Effector memory CD8-positive, alpha-beta T cell (primary cell): ENCODE results near the gene CDH12.

ENCODE experiments used
- ATAC-seq: fragments of 150-1000 bp; cut with Tn5 transposase; replicated peaks from 2 replicates; pipeline ENCODE4 v1.10.0; 2021; ENCODE audit warnings: mild to moderate bottlenecking, moderate library complexity
- DNase-seq, 3 experiments: peaks; one replicate each; pipeline ENCODE4 v3.0.0; 2021
- H3K27ac Mint-ChIP-seq, 2 donors: one replicate each; pipeline ENCODE4 v1.8.0; 2022; ENCODE audit warnings: mild to moderate bottlenecking in 2 of 2, mixed read lengths in 2 of 2, moderate library complexity in 2 of 2
- H3K27me3 Mint-ChIP-seq, 2 donors: one replicate each; pipeline ENCODE4 v1.8.0; 2022; ENCODE audit warnings: mixed read lengths in 2 of 2
- H3K36me3 Mint-ChIP-seq: one replicate; pipeline ENCODE4 v1.8.0; 2022; ENCODE audit warnings: mild to moderate bottlenecking, moderate library complexity, mixed read lengths; ENCODE audit not compliant: insufficient read depth
- H3K4me1 Mint-ChIP-seq, 2 donors: one replicate each; pipeline ENCODE4 v1.8.0; 2022; ENCODE audit warnings: low read depth in 2 of 2, mixed read lengths in 2 of 2
- H3K4me3 Mint-ChIP-seq, 2 donors: one replicate each; pipeline ENCODE4 v1.8.0; 2022; ENCODE audit warnings: mild to moderate bottlenecking in 2 of 2, mixed read lengths in 2 of 2, moderate library complexity in 2 of 2
- H3K9me3 Mint-ChIP-seq, 2 donors: one replicate each; pipeline ENCODE4 v1.8.0; 2022; ENCODE audit warnings: mixed read lengths in 2 of 2

Gene CDH12

DNA sequence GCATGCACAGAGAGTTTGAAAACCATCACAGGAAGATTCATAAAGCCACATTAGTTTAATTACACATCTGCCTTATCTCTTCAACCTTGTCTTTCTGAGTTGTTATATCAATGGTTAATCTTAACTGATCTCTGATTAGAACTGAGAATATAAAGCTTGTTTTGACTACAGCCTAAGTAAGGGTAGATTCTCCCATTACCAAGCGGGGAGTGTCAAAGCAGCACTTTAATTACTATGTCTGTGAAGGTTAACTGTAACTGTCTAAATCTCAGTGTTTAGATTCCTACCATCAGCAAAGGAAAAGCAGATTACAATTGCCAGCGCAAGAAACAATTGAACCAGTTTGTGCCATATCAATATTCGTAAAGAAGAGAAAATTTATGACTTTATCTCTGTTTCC lies 348.7 kb downstream of the CDH12 start:
- DNase-seq = no peak
- H3K9me3 Mint-ChIP-seq = peaks cover 2 to 6% of the 10 kb centered on the region in 2 donors
- H3K4me3 Mint-ChIP-seq = no peak overlapping the region
- H3K27ac Mint-ChIP-seq = no peak overlapping the region
- ATAC-seq = no peak
- H3K4me1 Mint-ChIP-seq = no peaks in the 10 kb centered on the region
- no peaks in the 10 kb centered on the region for H3K36me3 Mint-ChIP-seq
- H3K27me3 Mint-ChIP-seq = no peaks in the 10 kb centered on the region

DNA sequence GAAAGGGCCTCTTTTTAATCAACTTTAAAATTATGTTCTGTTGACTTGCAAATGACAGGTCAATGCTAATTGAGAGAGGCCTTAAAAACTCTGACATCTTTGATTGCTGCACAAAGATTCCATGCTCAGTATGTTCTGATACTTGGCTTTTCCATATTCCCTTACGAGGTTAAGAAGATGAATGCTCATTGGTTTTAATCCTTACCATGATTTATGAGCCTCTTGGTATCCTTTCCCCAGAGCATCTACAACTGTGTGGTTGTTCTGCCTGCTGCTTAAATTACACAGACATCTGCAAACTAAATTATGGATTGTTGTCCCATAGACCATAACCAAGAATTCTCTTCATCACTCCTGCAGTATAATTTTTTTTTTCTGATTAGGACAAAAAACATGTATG lies 352.6 kb downstream of the CDH12 start:
- Mint-ChIP-seq H3K27me3 (no peaks in the 10 kb centered on the region), H3K4me3 (no peak overlapping the region), H3K4me1 (no peaks in the 10 kb centered on the region), H3K36me3 (no peaks in the 10 kb centered on the region), H3K27ac (no peak overlapping the region), H3K9me3 (peaks cover 1 to 14% of the 10 kb centered on the region in 2 donors)
- no peak for ATAC-seq
- no peak for DNase-seq

DNA sequence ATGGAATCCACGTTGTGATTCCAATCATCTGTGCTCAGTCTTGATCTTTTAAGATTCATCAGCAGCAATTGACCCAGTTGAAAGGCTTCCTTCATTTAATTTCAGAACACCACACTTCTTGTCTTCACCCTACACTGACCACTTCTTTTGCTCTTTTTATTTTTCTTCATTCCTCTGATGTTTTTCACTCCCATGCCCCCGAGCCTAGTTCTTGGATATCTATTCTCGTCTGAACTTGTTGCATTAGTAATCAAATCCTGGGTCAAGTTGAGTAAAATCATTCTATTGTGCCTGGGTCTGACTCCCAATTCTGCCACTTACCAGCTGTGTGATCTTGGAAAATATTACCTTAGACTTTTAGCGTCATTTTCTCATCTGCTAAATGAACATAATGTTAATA lies 356.5 kb downstream of the CDH12 start:
- Mint-ChIP-seq H3K9me3 (peaks cover 3 to 31% of the 10 kb centered on the region in 2 donors), H3K27me3 (no peaks in the 10 kb centered on the region), H3K4me3 (no peak overlapping the region), H3K27ac (no peak overlapping the region), H3K36me3 (no peaks in the 10 kb centered on the region), H3K4me1 (no peaks in the 10 kb centered on the region)
- DNase-seq = no peak
- ATAC-seq = no peak

DNA sequence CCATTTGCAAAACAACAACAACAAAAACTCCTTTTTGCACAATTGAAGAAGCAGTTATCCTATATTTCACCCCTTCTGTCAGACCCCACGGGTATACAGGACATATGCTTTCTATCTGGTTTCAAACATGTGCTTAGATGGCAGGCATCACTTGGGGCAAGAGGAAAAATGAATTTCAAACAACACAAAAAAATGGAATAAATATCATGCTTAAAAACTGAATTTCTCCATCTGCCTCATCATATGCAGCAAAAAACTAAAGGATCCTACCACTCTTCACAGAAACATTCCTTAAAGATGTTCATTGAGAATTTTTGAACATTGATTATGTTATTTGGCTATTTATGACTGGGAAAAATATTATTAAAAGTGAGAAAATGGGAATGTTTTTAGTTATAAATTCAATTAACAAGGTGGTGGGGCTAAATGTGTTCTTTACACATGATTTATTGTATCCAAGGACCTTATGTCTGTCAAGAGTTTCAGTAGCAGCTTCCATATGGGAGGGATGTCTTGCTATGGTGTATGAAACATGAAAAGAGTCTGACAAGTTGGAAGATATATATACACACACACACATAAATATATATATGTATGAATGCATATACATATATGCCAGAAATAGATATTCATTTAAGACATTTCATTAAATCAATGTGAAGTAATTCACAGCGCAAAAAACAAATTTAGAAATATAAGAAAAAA lies 358.0 kb downstream of the CDH12 start:
- DNase-seq (no peak), ATAC-seq (no peak)
- Mint-ChIP-seq H3K4me1 (no peaks in the 10 kb centered on the region), H3K4me3 (no peak overlapping the region), H3K27ac (no peak overlapping the region), H3K27me3 (no peaks in the 10 kb centered on the region), H3K9me3 (peaks cover 9 to 41% of the 10 kb centered on the region in 2 donors), H3K36me3 (no peaks in the 10 kb centered on the region)

DNA sequence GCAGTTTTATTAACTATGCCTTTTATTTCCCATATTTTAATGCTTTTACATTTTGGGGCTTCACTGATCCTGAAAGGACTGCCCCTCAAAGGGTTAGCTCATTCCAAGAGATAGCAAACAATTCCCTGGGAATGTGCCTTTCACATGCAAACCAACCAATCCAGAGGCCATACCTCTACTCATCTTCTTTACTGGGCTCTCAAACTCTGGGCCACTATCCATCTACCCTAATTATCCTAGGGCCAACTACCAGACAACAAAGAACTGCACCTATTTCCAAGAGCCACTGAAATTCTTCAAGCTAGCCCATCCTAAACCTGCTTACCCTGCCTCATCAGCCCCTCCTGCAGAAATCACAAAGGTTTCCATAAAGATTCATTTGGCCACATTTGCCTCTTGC lies 364.7 kb downstream of the CDH12 start:
- DNase-seq = no peak
- peaks cover 3% of the 10 kb centered on the region for H3K36me3 Mint-ChIP-seq
- no peak overlapping the region for H3K27ac Mint-ChIP-seq
- H3K4me1 Mint-ChIP-seq = no peaks in the 10 kb centered on the region
- H3K4me3 Mint-ChIP-seq = no peak overlapping the region
- H3K27me3 Mint-ChIP-seq = no peaks in the 10 kb centered on the region
- H3K9me3 Mint-ChIP-seq = peaks cover 14 to 32% of the 10 kb centered on the region in 2 donors
- no peak for ATAC-seq

DNA sequence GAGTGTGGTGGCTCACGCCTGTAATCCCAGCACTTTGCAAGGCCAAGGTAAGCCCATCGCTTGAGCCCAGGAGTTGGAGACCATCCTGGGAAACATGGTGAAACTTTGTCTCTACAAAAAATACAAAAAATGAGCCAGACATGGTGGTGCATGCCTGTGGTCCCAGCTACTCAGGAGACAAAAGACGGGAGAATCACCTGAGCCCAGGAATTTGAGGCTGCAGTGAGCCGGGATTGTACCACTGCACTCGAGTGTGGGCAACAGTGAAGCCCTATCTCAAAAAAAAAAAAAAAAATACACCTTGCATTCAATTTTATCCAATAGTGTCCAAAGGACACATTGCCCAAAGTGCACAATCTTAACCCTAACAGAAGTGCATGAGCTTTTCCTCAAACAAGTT lies 372.8 kb downstream of the CDH12 start:
- H3K4me1 Mint-ChIP-seq = no peaks in the 10 kb centered on the region
- no peaks in the 10 kb centered on the region for H3K27me3 Mint-ChIP-seq
- peaks cover 6 to 14% of the 10 kb centered on the region in 2 donors for H3K9me3 Mint-ChIP-seq
- no peak for DNase-seq
- ATAC-seq = no peak
- H3K4me3 Mint-ChIP-seq = no peak overlapping the region
- H3K36me3 Mint-ChIP-seq = no peaks in the 10 kb centered on the region
- H3K27ac Mint-ChIP-seq = no peak overlapping the region

DNA sequence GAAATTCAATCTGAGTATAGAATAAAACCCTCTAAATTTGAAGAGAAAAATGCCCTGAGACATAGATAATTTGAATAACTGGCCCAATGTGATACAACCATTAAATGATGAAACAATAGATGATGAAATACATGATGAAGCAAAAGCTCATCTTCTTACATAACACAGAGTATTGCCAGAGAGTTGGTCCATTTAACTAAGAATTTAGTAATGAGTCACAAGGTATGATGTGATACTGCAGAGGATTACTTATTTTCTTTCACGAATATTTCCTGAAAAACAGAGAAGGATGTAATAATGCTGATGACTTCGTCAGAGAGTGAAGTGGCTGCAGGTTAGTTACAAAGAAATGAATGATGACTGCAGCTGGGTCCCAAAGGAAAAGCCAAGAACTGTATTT lies 379.3 kb downstream of the CDH12 start:
- ATAC-seq = no peak
- Mint-ChIP-seq H3K27me3 (no peaks in the 10 kb centered on the region), H3K9me3 (peaks cover 5 to 42% of the 10 kb centered on the region in 2 donors), H3K4me1 (no peaks in the 10 kb centered on the region), H3K27ac (no peak overlapping the region), H3K4me3 (no peak overlapping the region), H3K36me3 (no peaks in the 10 kb centered on the region)
- DNase-seq = no peak

DNA sequence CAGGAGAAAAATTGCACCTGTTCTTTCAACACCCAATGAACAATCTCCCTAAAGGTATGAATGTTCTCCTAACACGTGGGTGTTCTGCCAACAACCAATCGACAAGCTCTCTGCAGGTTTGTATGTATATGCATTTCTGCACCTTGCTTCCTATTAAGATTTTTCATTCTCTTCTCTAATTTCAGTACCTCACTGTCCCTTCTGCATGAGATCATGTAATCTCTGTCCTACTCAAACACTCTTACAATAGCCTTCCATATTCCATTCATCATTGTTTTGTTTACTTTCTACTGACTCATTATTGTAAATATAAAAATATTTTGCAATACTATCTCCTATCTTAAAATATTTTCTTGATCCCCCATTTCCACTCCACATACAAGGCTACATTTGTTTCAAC lies 382.0 kb downstream of the CDH12 start:
- ATAC-seq = no peak
- no peaks in the 10 kb centered on the region for H3K36me3 Mint-ChIP-seq
- H3K9me3 Mint-ChIP-seq = peaks cover 0 to 39% of the 10 kb centered on the region in 2 donors
- no peak overlapping the region for H3K27ac Mint-ChIP-seq
- H3K4me3 Mint-ChIP-seq = no peak overlapping the region
- H3K27me3 Mint-ChIP-seq = no peaks in the 10 kb centered on the region
- DNase-seq = no peak
- no peaks in the 10 kb centered on the region for H3K4me1 Mint-ChIP-seq

DNA sequence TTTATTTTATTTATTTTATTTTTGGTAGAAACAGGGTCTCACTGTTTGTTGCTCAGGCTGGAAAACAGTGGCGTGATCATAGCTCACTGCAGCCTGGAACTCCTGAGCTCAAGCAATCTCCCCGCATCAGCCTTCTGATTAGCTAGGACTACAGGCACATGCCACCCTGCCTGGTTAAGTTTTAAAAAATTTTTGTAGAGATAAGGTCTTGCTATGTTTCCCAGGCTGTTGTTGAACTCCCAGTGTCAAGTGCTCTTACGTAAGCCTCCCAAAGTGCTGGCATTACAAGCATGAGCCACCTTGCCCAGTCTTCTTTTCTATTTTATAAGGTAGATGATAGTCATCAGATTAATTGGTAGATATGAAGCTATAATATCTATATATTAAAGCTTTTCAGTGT lies 382.7 kb downstream of the CDH12 start:
- DNase-seq (no peak), ATAC-seq (no peak)
- Mint-ChIP-seq H3K4me3 (no peak overlapping the region), H3K4me1 (no peaks in the 10 kb centered on the region), H3K27ac (no peak overlapping the region), H3K36me3 (no peaks in the 10 kb centered on the region), H3K27me3 (no peaks in the 10 kb centered on the region), H3K9me3 (peaks cover 3 to 47% of the 10 kb centered on the region in 2 donors)

DNA sequence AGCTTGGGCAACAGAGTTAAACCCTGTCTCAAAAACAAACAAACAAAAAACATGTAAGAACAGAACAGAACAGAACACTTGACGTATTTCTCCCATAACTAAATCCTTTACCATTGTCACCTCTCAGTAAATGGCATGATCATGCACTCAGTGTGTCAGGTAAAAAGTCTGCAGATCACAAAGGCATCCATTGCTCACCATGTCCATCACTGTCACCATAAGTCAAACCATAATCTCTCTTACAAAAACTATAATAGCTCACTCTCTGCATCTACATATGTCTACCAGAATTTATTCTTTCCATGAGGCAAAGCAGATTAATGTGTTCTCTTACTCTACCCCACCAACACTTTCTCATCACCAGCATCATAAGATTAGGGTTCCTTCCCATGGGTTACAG lies 387.5 kb downstream of the CDH12 start:
- no peaks in the 10 kb centered on the region for H3K4me1 Mint-ChIP-seq
- no peak overlapping the region for H3K4me3 Mint-ChIP-seq
- H3K27ac Mint-ChIP-seq = no peak overlapping the region

DNA sequence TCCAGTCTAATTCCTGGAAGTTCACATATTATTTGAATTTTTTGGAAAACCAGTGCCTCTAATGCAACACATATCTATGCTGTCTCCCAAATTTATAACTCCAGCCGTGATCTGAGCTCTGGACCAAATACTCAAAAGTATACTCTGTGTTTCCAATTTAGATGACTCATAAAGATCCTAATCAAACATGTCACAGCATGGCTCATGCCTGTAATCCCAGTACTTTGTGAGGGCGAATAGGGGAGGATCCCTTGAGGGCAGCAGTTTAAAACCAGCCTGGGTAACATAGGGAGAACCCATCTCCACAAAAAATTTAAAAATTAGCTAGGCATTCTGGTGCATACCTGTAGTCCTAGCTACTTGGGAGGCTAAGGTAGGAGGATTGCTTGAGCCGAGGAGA lies 388.0 kb downstream of the CDH12 start:
- Mint-ChIP-seq H3K27ac (no peak overlapping the region), H3K36me3 (no peaks in the 10 kb centered on the region), H3K4me1 (no peaks in the 10 kb centered on the region), H3K4me3 (no peak overlapping the region), H3K9me3 (peaks cover 6 to 23% of the 10 kb centered on the region in 2 donors), H3K27me3 (no peaks in the 10 kb centered on the region)
- ATAC-seq = no peak
- DNase-seq = no peak

More for the DNA sequence above, 387.5 kb downstream of the CDH12 start:
- ATAC-seq (no peak), DNase-seq (no peak)
- H3K27me3 Mint-ChIP-seq = no peaks in the 10 kb centered on the region
- no peaks in the 10 kb centered on the region for H3K36me3 Mint-ChIP-seq
- H3K9me3 Mint-ChIP-seq = peaks cover 6 to 23% of the 10 kb centered on the region in 2 donors

DNA sequence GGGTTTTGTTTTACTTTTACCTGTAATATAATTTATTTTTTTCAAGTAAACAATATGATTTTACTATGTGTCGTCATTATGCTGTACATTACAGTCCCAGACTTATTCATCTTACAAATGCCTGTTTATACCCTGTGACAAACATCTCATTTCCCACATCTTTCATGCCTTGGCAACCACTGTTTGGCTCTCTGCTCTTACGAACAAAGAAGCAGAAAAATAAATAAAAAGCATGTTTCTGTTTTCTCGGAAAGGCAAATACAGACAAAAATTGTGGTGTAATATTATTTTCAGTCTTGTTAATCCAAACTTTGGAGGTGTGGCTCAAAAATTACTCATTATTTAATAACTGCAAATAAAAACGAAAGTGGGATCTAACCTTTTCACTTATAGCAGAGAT lies 393.0 kb downstream of the CDH12 start:
- peaks cover 9 to 10% of the 10 kb centered on the region in 2 donors for H3K9me3 Mint-ChIP-seq
- DNase-seq (no peak), ATAC-seq (no peak)
- H3K4me3 Mint-ChIP-seq = no peak overlapping the region
- no peaks in the 10 kb centered on the region for H3K4me1 Mint-ChIP-seq
- H3K27ac Mint-ChIP-seq = no peak overlapping the region
- no peaks in the 10 kb centered on the region for H3K27me3 Mint-ChIP-seq
- H3K36me3 Mint-ChIP-seq = no peaks in the 10 kb centered on the region

DNA sequence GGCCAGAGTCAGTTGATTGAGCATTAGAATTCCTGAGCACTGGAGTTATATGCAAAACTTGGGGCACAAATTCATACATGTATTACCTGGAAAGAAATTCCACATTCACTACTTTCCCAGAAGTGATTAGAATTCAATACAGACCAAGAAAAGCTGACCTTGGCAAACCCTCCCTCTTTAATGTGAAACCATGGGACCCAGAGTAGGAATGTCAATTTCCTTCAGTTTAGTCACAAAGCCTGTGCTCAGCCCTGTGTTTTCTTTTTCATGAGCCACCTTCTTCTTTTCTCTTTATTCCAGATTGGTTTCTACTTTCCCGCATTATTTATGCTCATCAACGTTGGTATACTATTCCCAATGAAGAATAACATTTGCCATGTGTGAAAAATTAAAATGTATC lies 420.2 kb downstream of the CDH12 start:
- no peaks in the 10 kb centered on the region for H3K36me3 Mint-ChIP-seq
- no peak for ATAC-seq
- no peak overlapping the region for H3K4me3 Mint-ChIP-seq
- DNase-seq = no peak
- no peaks in the 10 kb centered on the region for H3K27me3 Mint-ChIP-seq
- no peak overlapping the region for H3K27ac Mint-ChIP-seq
- no peaks in the 10 kb centered on the region for H3K4me1 Mint-ChIP-seq
- H3K9me3 Mint-ChIP-seq = peaks cover 4 to 7% of the 10 kb centered on the region in 2 donors

DNA sequence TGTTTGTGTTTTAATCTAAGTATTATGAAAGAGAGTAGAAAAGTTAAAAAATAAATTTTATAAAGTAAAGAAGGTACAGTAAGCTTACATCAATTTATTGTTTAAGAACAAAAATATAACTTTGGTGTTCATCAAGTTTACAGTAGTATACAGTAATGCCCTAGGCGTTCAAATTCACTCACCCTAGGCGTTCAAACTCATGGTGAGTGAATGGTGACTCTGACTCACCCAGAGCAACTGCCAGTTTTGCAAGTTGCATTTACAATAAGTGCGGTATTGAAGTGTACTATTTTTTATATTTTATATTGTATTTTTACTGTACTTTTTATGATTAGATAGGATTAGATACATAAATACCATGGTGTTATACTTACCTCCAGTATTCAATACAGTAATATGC lies 421.3 kb downstream of the CDH12 start:
- ATAC-seq (no peak), DNase-seq (no peak)
- Mint-ChIP-seq H3K27me3 (no peaks in the 10 kb centered on the region), H3K36me3 (no peaks in the 10 kb centered on the region), H3K4me3 (no peak overlapping the region), H3K27ac (no peak overlapping the region), H3K9me3 (peaks cover 5 to 7% of the 10 kb centered on the region in 2 donors), H3K4me1 (no peaks in the 10 kb centered on the region)

DNA sequence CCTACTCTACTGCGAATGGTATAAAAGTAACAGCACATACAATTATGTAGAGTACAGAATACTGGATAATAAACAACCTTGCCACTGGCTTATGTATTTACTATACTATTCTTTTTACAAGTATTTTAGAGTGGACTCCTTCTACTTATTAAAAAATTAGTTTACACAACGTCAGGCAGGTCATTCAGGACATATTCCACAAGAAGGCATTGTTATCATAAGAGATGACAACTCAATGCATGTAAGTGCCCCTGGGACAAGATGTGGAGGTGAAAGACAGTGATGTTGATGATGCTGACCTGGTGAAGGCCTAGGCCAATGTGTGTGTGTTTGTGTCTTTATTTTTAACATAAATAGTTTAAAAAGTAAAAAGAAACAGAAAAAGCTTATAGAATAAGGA lies 421.7 kb downstream of the CDH12 start:
- Mint-ChIP-seq H3K9me3 (peaks cover 6 to 7% of the 10 kb centered on the region in 2 donors), H3K36me3 (no peaks in the 10 kb centered on the region), H3K27ac (no peak overlapping the region), H3K27me3 (no peaks in the 10 kb centered on the region), H3K4me3 (no peak overlapping the region), H3K4me1 (no peaks in the 10 kb centered on the region)
- ATAC-seq (no peak), DNase-seq (no peak)
